Endothelial cell of umbilical vein (primary cell): ENCODE data around the gene DBT.

Experiments used
- POLR2A ChIP-seq: IDR thresholded peaks from 2 replicates; pipeline ENCODE4 v1.6.1; 2012; ENCODE audit warnings: low read depth, mild to moderate bottlenecking, control low read depth, low read length
- POLR2AphosphoS5 ChIP-seq: IDR thresholded peaks from 2 replicates; pipeline ENCODE4 v1.6.1; 2012; ENCODE audit warnings: low read depth, mild to moderate bottlenecking, control low read depth, low read length, moderate library complexity; ENCODE audit not compliant: insufficient read depth
- TF ChIP-seq, protein P1 (sequence below), 2 donors: IDR thresholded peaks; 1 replicate in 1 of 2; 2 replicates in 1 of 2; pipeline ENCODE4 v1.5.1; 2011; ENCODE audit warnings: low read length in 2 of 2, mild to moderate bottlenecking in 2 of 2, moderate library complexity in 2 of 2, control low read depth in 1 of 2, inconsistent platforms in 1 of 2, low read depth in 1 of 2; ENCODE audit not compliant: insufficient read depth in 1 of 2; ENCODE audit errors: extremely low read depth in 1 of 2
- TF ChIP-seq, protein P2 (sequence below): IDR thresholded peaks from 2 replicates; pipeline ENCODE4 v1.6.1; 2011; ENCODE audit not compliant: insufficient read depth, insufficient read length

DNA sequence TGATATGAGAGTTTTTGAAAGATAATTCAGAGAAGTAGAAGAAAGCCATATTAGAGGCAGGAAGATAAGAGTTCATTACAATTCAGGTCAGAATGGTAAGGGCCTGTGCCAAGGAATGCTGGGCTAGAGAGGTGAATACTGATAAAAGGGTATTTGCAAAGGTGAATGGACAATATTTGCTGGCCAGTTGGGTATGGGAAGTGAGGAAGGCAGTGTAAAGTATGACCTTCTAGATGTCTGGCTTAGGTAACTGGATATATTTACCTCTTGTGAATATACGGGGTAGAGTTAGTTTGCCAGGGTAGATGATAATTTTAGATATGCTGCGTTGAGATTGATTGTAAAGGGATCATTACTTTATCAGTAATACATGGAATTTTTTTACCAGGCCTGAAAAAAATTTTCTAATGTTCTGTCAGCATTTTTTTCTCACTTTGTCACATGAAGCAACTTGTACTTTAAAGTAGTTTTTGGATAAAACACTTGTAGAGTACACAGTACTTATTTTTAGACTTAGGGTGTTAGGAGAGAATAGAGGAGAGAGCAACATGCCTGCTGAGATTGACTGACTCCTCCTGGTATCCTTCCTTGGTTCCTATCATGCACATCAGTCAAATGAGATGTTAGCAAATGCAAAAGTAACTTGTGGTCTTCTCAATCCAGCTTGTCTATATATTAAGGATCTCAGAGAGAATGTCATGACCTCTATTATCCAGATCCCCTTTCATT is 30.5 kb upstream of the DBT start:
- no peak for TF ChIP-seq POLR2AphosphoS5
- TF ChIP-seq, protein P1, sequence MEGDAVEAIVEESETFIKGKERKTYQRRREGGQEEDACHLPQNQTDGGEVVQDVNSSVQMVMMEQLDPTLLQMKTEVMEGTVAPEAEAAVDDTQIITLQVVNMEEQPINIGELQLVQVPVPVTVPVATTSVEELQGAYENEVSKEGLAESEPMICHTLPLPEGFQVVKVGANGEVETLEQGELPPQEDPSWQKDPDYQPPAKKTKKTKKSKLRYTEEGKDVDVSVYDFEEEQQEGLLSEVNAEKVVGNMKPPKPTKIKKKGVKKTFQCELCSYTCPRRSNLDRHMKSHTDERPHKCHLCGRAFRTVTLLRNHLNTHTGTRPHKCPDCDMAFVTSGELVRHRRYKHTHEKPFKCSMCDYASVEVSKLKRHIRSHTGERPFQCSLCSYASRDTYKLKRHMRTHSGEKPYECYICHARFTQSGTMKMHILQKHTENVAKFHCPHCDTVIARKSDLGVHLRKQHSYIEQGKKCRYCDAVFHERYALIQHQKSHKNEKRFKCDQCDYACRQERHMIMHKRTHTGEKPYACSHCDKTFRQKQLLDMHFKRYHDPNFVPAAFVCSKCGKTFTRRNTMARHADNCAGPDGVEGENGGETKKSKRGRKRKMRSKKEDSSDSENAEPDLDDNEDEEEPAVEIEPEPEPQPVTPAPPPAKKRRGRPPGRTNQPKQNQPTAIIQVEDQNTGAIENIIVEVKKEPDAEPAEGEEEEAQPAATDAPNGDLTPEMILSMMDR (IDR thresholded peaks at IDR 0.05; ENCODE audit: extremely low read depth in 1 of 2, insufficient read depth in 1 of 2, low read depth in 1 of 2, low read length in 2 of 2), result no peak
- TF ChIP-seq, protein P2, sequence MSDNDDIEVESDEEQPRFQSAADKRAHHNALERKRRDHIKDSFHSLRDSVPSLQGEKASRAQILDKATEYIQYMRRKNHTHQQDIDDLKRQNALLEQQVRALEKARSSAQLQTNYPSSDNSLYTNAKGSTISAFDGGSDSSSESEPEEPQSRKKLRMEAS, result no peak
- no peak for TF ChIP-seq POLR2A
